Measurements from ENCODE around the gene GNAO1. TPM values are rescaled to one million over a fixed set of nuclear protein-coding genes. Genes with fewer than 3 reads are reported as not detected.

Gene GNAO1
- total and polyA plus RNA-seq, 9 of the 15 experiments (the other 6 are each of a cell fraction or from before 2014, with no cell fraction given) = 0.07 to 0.42 (median 0.08) TPM; not detected in 5

DNA sequence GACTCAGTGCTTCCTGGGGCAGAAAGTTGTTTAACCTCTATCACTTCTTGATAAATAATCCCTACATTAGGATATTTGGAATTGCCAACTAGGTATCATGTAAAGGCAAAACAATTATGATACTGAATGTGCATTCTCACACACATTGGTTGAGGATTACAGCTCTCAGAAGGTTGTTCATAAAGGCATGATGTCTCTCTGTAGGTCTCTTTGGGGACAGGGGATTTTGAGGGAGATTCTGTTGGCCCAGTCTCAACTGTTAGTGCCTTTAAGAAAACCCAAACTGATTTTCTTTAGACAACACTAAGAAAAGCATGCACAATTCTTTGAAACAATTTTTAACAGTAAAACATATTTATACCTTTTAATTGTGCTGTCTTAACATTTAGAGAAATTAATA is 56.5 kb downstream of the GNAO1 start:
- Histone ChIP-seq H3K27ac (ENCODE audit: extremely low read depth, low read depth, low read length) (no peak overlapping the region), H4K20me1 (replicated peaks; ENCODE audit: control insufficient read depth, insufficient read depth, low read length) (no peaks in the 10 kb centered on the region), H3K4me1 (replicated peaks in 1 of 2; ENCODE audit: control insufficient read depth in 2 of 2, insufficient read depth in 2 of 2, low read length in 2 of 2) (peaks cover 7 to 10% of the 10 kb centered on the region in 2 experiments), H3K4me3 (no peak overlapping the region), H3K27me3 (ENCODE audit: control insufficient read depth in 2 of 2, insufficient read depth in 2 of 2, low read length in 2 of 2) (no peaks in the 10 kb centered on the region; a peak in 1 of 5 replicates), H3K79me2 (ENCODE audit: control insufficient read depth, insufficient read depth, low read length) (no peaks in the 10 kb centered on the region), H3K4me2 (ENCODE audit: insufficient read depth, low read length) (no peak overlapping the region), H3K9me1 (ENCODE audit: control insufficient read depth, insufficient read depth, low read length) (no peaks in the 10 kb centered on the region), H3K36me3 (ENCODE audit: control insufficient read depth, insufficient read depth, low read length) (no peaks in the 10 kb centered on the region), H2AFZ (ENCODE audit: low read depth, low read length) (no peak overlapping the region), H3K9me3 (replicated peaks; ENCODE audit: control insufficient read depth, insufficient read depth, low read depth, low read length) (no peaks in the 10 kb centered on the region), H3K9ac (ENCODE audit: insufficient read depth in 1 of 2, low read depth in 2 of 2, low read length in 2 of 2) (no peak overlapping the region)
- no TSS peak for BruUV-seq (replicated peaks)
- no peak for ATAC-seq
- CTCF ChIA-PET (ENCODE audit: low intra/inter-chr PET ratio) = interaction anchor here (0.5 kb wide), 1 partner anchor 34 kb away, joined by 3 read pairs; no protein-coding TSS in a partner anchor
- no peak for TF ChIP-seq NFYB (IDR thresholded peaks at IDR 0.05; ENCODE audit: extremely low read depth, insufficient read length)
- no peak for TF ChIP-seq ELK3 (CRISPR knock-in tag; IDR thresholded peaks at IDR 0.05)
- TF ChIP-seq FOSL1 (tag; conservative IDR thresholded peaks at IDR 0.05) = no peak
- TF ChIP-seq GMEB1 (CRISPR knock-in tag; IDR thresholded peaks at IDR 0.05) = no peak
- TF ChIP-seq ZFP30 (CRISPR knock-in tag; IDR thresholded peaks at IDR 0.05; ENCODE audit: borderline replicate concordance) = no peak
- no peak for TF ChIP-seq MTA2 (IDR thresholded peaks at IDR 0.05; ENCODE audit: low read depth)
- TF ChIP-seq RBBP5 (IDR thresholded peaks at IDR 0.05; ENCODE audit: borderline replicate concordance, insufficient read depth, low read length, poor library complexity, severe bottlenecking) = no peak
- TF ChIP-seq, protein P1, sequence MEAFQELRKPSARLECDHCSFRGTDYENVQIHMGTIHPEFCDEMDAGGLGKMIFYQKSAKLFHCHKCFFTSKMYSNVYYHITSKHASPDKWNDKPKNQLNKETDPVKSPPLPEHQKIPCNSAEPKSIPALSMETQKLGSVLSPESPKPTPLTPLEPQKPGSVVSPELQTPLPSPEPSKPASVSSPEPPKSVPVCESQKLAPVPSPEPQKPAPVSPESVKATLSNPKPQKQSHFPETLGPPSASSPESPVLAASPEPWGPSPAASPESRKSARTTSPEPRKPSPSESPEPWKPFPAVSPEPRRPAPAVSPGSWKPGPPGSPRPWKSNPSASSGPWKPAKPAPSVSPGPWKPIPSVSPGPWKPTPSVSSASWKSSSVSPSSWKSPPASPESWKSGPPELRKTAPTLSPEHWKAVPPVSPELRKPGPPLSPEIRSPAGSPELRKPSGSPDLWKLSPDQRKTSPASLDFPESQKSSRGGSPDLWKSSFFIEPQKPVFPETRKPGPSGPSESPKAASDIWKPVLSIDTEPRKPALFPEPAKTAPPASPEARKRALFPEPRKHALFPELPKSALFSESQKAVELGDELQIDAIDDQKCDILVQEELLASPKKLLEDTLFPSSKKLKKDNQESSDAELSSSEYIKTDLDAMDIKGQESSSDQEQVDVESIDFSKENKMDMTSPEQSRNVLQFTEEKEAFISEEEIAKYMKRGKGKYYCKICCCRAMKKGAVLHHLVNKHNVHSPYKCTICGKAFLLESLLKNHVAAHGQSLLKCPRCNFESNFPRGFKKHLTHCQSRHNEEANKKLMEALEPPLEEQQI (IDR thresholded peaks at IDR 0.05) = no peak
- no peak for TF ChIP-seq BRD4 (IDR thresholded peaks at IDR 0.05)
- DNase-seq (ENCODE audit: extremely low read depth in 1 of 4, low spot score in 3 of 4) = no peak
- POLR2A ChIA-PET = interaction anchor here (0.6 to 1.7 kb wide), 4 partner anchors 11 to 29 kb away, joined by 3 to 7 read pairs (median 4); no protein-coding TSS in a partner anchor
- in situ Hi-C loops (cut with MboI) = no loop called here
- FAIRE-seq = no peak
- intact Hi-C loops (cut with micrococcal nuclease) = loop anchor here (5.0 kb wide), 1 partner anchor 69 kb away; no protein-coding TSS in a partner anchor
